ENCODE measurements around the gene KCNIP4.

DNA sequence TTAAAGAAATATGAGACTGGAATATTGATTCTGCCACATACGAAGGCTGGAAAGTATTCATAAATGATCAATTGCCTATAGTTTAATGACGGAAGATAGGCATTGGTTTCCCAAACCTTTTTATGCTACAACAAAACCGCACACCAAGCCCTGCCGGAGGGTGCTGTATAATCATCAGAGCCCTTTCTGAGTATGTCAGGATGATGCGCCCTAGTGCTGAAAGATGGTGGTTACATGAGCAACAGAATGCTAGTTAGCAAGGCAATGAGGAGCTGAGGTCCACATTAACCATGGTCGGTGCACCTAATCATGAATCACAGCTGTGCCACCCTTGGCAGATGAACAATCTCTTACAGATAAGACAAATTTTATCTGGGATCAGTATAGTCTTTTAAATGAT, 757.3 kb downstream of the KCNIP4 start:
- TF ChIP-seq POLR2A (IDR thresholded peaks at IDR 0.05): no peak
- TF ChIP-seq, protein P1, sequence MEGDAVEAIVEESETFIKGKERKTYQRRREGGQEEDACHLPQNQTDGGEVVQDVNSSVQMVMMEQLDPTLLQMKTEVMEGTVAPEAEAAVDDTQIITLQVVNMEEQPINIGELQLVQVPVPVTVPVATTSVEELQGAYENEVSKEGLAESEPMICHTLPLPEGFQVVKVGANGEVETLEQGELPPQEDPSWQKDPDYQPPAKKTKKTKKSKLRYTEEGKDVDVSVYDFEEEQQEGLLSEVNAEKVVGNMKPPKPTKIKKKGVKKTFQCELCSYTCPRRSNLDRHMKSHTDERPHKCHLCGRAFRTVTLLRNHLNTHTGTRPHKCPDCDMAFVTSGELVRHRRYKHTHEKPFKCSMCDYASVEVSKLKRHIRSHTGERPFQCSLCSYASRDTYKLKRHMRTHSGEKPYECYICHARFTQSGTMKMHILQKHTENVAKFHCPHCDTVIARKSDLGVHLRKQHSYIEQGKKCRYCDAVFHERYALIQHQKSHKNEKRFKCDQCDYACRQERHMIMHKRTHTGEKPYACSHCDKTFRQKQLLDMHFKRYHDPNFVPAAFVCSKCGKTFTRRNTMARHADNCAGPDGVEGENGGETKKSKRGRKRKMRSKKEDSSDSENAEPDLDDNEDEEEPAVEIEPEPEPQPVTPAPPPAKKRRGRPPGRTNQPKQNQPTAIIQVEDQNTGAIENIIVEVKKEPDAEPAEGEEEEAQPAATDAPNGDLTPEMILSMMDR (IDR thresholded peaks at IDR 0.05): no peak
